Panc1 (cell line): ENCODE measurements around the gene PAX7. TPM values are rescaled to one million over a fixed set of nuclear protein-coding genes. Genes with fewer than 3 reads are reported as not detected.

Source experiments
- ATAC-seq: fragments of 200-7000 bp; cut with Tn5 transposase; 2 replicates; pipeline ENCODE4 v1.9.1; 2020; ENCODE audit warnings: mild to moderate bottlenecking, moderate library complexity
- BruUV-seq: library from RNA; stranded (reverse); fragments of 400-500 nt; replicated peaks from 2 replicates; lab custom pipeline; 2021; lab: Mats Ljungman, UMichigan
- CTCF ChIA-PET: fragments of 300-600 bp; sonication (Branson Sonifier 250); formaldehyde crosslinking; loops from one replicate; lab custom pipeline; 2022; ENCODE audit warnings: antibody characterized with exemption; lab: Charles Lee
- POLR2A ChIA-PET: fragments of 300-600 bp; sonication (Branson Sonifier 250); formaldehyde crosslinking; loops from one replicate; lab custom pipeline; 2022; ENCODE audit warnings: antibody characterized with exemption; lab: Charles Lee
- DNase-seq: peaks from one replicate; pipeline ENCODE4 v3.0.0-alpha.2; 2010; ENCODE audit warnings: low read depth, low spot score
- H3K27ac ChIP-seq: 2 replicates; pipeline ENCODE4 v1.5.1; 2011; ENCODE audit warnings: mild to moderate bottlenecking, low read length, inconsistent platforms
- H3K27me3 ChIP-seq: fragments of 200-500 bp; sonication (Bioruptor generic); 2 replicates; pipeline ENCODE4 v1.6.0; 2014; ENCODE audit warnings: low read length, inconsistent platforms; ENCODE audit not compliant: control insufficient read depth, insufficient read depth
- H3K36me3 ChIP-seq: fragments of 200-500 bp; sonication (Bioruptor generic); 2 replicates; pipeline ENCODE4 v1.5.1; 2014; ENCODE audit warnings: inconsistent platforms, mild to moderate bottlenecking, low read length, moderate library complexity; ENCODE audit not compliant: control insufficient read depth, insufficient read depth
- H3K4me1 ChIP-seq: 2 replicates; pipeline ENCODE4 v1.5.1; 2011; ENCODE audit warnings: inconsistent platforms, mild to moderate bottlenecking, low read length, moderate library complexity; ENCODE audit not compliant: control insufficient read depth, insufficient read depth
- H3K4me3 ChIP-seq, 2 experiments: 2 replicates each; pipeline ENCODE4 v1.5.1; 2011 to 2012; ENCODE audit warnings: low read depth in 2 of 2, low read length in 2 of 2, mild to moderate bottlenecking in 2 of 2, inconsistent platforms in 1 of 2, moderate library complexity in 1 of 2
- H3K9me3 ChIP-seq: fragments of 200-500 bp; sonication (Bioruptor generic); 2 replicates; pipeline ENCODE4 v1.5.1; 2014; ENCODE audit warnings: low read depth, mild to moderate bottlenecking, inconsistent platforms, low read length, moderate library complexity; ENCODE audit not compliant: control insufficient read depth, insufficient read depth
- POLR2AphosphoS5 ChIP-seq: IDR thresholded peaks from 2 replicates; pipeline ENCODE4 v1.6.1; 2012; ENCODE audit warnings: mild to moderate bottlenecking, low read depth, low read length, moderate library complexity
- SIN3A ChIP-seq: IDR thresholded peaks from 2 replicates; pipeline ENCODE4 v1.6.1; 2012; ENCODE audit warnings: low read depth, mild to moderate bottlenecking, low read length, moderate library complexity, borderline replicate concordance; ENCODE audit not compliant: insufficient read depth
- TCF7L2 ChIP-seq: IDR thresholded peaks from 2 replicates; pipeline ENCODE4 v1.6.1; 2011; ENCODE audit warnings: mild to moderate bottlenecking, low read depth, low read length, inconsistent platforms
- in situ Hi-C: cut with HindIII; loops from 2 replicates; pipeline ENCODE4 v1.10.0; 2016; ENCODE audit warnings: low sequenced_read_pairs, low pct_unique_long_range_greater_than_20kb
- intact Hi-C: fragments of 100-400 bp; cut with micrococcal nuclease; formaldehyde crosslinking; loops from one replicate; pipeline ENCODE4 v1.10.0; 2022; ENCODE audit not compliant: unreplicated experiment
- total RNA-seq: library from RNA; stranded (reverse); gene quantifications from one replicate; pipeline ENCODE4 v1.2.1, GENCODE V29; 2021; ENCODE audit not compliant: unreplicated experiment
- TF ChIP-seq, protein P1 (sequence below), 2 experiments: IDR thresholded peaks; 2 replicates each; pipeline ENCODE4 v1.6.1; 2011 to 2012; ENCODE audit warnings: low read depth in 2 of 2, control low read depth in 1 of 2, low read length in 1 of 2, mild to moderate bottlenecking in 1 of 2, moderate library complexity in 1 of 2; ENCODE audit not compliant: insufficient read depth in 1 of 2
- TF ChIP-seq, protein P2 (sequence below): fragments of 450-650 bp; IDR thresholded peaks from 2 replicates; pipeline ENCODE4 v1.5.1; 2017; ENCODE audit warnings: mild to moderate bottlenecking

PAX7 gene
- total RNA-seq, 1 experiment from 2014 or later, result not detected

DNA sequence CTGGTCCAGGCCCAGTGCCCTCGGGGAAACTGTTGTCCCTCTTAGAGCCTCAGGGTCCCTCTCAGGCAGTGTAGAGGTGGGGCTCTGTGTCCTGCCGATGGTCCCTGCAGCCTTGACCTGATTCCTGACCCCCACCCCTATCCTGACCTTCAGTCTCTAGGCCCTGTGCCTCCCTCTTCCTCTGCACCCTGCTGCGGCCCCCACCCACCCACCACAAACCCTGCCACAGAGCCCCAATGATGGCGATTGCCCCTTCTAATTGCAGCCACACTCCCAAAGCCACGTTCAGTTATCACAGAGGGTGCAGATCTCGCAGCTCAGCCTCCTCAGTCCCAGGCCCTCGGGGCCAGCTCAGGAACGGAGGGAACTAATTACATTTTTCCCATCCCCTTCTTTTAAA, 99.7 kb downstream of the PAX7 start:
- Histone ChIP-seq H3K27ac (no peak overlapping the region), H3K4me1 (no peaks in the 10 kb centered on the region), H3K27me3 (no peaks in the 10 kb centered on the region), H3K4me3 (no peak overlapping the region), H3K36me3 (no peaks in the 10 kb centered on the region), H3K9me3 (no peaks in the 10 kb centered on the region)
- no peak for TF ChIP-seq POLR2AphosphoS5
- TF ChIP-seq, protein P1, sequence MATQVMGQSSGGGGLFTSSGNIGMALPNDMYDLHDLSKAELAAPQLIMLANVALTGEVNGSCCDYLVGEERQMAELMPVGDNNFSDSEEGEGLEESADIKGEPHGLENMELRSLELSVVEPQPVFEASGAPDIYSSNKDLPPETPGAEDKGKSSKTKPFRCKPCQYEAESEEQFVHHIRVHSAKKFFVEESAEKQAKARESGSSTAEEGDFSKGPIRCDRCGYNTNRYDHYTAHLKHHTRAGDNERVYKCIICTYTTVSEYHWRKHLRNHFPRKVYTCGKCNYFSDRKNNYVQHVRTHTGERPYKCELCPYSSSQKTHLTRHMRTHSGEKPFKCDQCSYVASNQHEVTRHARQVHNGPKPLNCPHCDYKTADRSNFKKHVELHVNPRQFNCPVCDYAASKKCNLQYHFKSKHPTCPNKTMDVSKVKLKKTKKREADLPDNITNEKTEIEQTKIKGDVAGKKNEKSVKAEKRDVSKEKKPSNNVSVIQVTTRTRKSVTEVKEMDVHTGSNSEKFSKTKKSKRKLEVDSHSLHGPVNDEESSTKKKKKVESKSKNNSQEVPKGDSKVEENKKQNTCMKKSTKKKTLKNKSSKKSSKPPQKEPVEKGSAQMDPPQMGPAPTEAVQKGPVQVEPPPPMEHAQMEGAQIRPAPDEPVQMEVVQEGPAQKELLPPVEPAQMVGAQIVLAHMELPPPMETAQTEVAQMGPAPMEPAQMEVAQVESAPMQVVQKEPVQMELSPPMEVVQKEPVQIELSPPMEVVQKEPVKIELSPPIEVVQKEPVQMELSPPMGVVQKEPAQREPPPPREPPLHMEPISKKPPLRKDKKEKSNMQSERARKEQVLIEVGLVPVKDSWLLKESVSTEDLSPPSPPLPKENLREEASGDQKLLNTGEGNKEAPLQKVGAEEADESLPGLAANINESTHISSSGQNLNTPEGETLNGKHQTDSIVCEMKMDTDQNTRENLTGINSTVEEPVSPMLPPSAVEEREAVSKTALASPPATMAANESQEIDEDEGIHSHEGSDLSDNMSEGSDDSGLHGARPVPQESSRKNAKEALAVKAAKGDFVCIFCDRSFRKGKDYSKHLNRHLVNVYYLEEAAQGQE (IDR thresholded peaks at IDR 0.05; ENCODE audit: insufficient read depth in 1 of 2, low read depth in 2 of 2, low read length in 1 of 2), result no peak
- no peak for TF ChIP-seq SIN3A
- TF ChIP-seq, protein P2, sequence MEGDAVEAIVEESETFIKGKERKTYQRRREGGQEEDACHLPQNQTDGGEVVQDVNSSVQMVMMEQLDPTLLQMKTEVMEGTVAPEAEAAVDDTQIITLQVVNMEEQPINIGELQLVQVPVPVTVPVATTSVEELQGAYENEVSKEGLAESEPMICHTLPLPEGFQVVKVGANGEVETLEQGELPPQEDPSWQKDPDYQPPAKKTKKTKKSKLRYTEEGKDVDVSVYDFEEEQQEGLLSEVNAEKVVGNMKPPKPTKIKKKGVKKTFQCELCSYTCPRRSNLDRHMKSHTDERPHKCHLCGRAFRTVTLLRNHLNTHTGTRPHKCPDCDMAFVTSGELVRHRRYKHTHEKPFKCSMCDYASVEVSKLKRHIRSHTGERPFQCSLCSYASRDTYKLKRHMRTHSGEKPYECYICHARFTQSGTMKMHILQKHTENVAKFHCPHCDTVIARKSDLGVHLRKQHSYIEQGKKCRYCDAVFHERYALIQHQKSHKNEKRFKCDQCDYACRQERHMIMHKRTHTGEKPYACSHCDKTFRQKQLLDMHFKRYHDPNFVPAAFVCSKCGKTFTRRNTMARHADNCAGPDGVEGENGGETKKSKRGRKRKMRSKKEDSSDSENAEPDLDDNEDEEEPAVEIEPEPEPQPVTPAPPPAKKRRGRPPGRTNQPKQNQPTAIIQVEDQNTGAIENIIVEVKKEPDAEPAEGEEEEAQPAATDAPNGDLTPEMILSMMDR, result no peak
- TF ChIP-seq TCF7L2, result no peak
- CTCF ChIA-PET, result no interaction called here
- no TSS peak for BruUV-seq
- intact Hi-C loops, result no loop called here
- no peak for DNase-seq
- POLR2A ChIA-PET, result no interaction called here
- in situ Hi-C loops, result no loop called here
- ATAC-seq, result no peak

DNA sequence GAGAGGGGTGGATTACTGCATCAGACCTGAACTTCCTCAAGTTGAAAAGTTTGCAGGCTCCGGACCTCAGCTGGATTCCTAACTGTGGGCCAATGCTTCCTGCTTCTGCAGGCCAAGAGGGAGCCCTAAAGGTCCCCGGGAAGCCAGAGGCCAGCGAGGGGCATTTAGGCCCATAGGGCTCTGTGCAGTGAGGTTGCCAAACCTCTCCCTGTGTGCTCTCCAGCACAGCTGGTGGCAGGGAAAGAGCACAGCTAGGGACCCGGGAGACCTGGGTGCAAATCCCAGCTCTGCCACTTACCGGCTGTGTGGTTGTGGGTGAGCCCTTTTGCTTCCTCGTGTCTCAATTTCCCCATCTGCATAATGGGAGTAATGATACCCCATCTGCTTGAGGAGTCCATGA, 100.5 kb downstream of the PAX7 start:
- no peaks in the 10 kb centered on the region for H3K4me1 ChIP-seq
- intact Hi-C loops (no loop called here), in situ Hi-C loops (no loop called here)
- no peaks in the 10 kb centered on the region for H3K9me3 ChIP-seq
- no peaks in the 10 kb centered on the region for H3K27me3 ChIP-seq
- ChIA-PET POLR2A (no interaction called here), CTCF (no interaction called here)
- TF ChIP-seq, protein P1 (IDR thresholded peaks at IDR 0.05; ENCODE audit: insufficient read depth in 1 of 2, low read depth in 2 of 2, low read length in 1 of 2), result no peak
- TF ChIP-seq, protein P2, result no peak
- TF ChIP-seq POLR2AphosphoS5, result no peak
- H3K4me3 ChIP-seq, result no peak overlapping the region
- no peaks in the 10 kb centered on the region for H3K36me3 ChIP-seq
- ATAC-seq (no peak), DNase-seq (no peak)
- BruUV-seq, result no TSS peak
- no peak overlapping the region for H3K27ac ChIP-seq
